Erythroblast (primary cell): Measurements from ENCODE around the gene S100A13.

ENCODE experiments used
- GATA1 ChIP-seq: IDR thresholded peaks from 2 replicates; pipeline ENCODE4 v1.6.1; 2011; ENCODE audit warnings: low read depth, mild to moderate bottlenecking, control low read depth, low read length, moderate library complexity
- POLR2A ChIP-seq: IDR thresholded peaks from 2 replicates; pipeline ENCODE4 v1.6.1; 2011; ENCODE audit warnings: mild to moderate bottlenecking, low read length

DNA sequence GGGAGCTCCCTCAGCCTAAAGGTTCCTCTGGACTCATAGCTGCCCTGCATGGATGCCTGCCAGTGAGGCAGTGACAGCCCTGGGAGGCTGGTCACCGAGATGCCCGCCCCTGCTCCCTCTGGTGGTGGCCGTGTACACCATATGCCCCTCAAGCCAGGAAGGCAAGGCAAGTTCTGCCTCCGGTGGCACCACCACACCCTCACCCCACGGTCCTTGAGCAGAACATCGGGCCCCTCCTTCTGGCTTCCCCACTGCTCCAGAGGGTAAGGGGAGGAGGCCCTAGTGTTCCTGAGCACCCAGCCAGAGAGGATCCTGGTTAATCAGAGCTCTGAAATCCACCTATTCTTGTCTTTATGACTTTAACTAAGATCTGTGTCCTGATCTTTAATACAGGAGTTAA lies 9.6 kb downstream of the S100A13 start:
- TF ChIP-seq POLR2A = no peak
- no peak for TF ChIP-seq GATA1
